SK-N-DZ (cell line): Measurements from ENCODE around the gene FTCDNL1. TPM values are rescaled to one million over a fixed set of nuclear protein-coding genes. Genes with fewer than 3 reads are reported as not detected.

Source experiments
- DNase-seq: peaks from one replicate; pipeline ENCODE4 v3.0.0-alpha.2; 2015; ENCODE audit warnings: low spot score
- polyA plus RNA-seq, 2 experiments: library from polyadenylated mRNA; depleted of rRNA; stranded (reverse); fragments of >200 nt; gene quantifications; 2 replicates each; pipeline ENCODE4 v1.2.3, GENCODE V29; 2014

Gene FTCDNL1
- polyA plus RNA-seq (2014; cell fraction: cytosol; rRNA removed) = 0.59 and 1.1 TPM in 2 replicates
- 0.40 TPM in 1 of 2 replicates, not detected in the other for polyA plus RNA-seq (2014; cell fraction: nucleus; rRNA removed)

GRCh38 chr2:199850718-199851500, at the start of gene FTCDNL1:
TSS of gene FTCDNL1 (minus strand) at chr2:199851192. CDS start at chr2:199848962, 2,230 bp downstream.
- peak; percentile 70 for DNase-seq

GRCh38 chr2:199896617-199897016, 45.6 kb upstream of the FTCDNL1 start:
- no peak for DNase-seq

GRCh38 chr2:199895406-199895805, 44.4 kb upstream of the FTCDNL1 start:
- no peak for DNase-seq

- DNase-seq = no peak
Measured at GRCh38 chr2:199883474-199884212, 32.7 kb upstream of the FTCDNL1 start.

DNA sequence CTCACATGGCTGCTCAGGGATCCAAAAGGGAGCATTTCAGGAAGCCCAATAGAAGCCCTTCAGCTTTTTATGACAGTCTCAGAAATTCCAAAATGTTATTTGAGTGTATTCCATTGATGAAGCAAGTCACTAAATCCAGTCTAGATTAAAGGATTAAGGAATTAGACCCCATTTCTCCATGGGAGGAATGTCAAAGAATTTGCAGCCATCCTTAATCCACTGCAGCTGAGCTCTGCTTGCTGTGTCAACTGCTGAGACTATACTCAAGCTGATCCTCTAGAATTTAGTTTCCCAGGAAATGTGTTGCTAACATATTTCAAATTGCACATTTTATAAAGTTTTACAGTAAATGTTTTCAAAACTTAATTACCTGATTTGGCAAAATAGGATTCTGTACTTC, 31.7 kb upstream of the FTCDNL1 start:
- DNase-seq = no peak

DNA sequence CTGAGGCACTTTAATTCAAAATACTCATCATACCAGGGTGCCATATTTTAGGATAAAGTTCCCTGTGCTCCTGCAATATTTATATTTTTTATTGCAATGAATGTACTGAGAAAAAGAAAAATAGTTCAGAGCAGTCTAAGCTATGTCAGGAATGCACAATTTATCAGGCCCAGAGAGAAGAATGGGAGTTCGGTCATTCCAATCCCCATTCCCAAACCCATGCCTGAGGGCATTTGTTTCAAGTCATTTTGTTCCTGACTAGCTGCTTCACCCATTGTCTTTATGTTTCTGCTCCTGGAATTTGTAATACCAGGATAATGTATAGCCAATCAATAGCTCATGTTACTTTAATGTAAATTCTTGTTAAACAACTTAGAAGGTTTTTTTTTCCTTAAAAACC, 24.4 kb upstream of the FTCDNL1 start:
- DNase-seq = no peak

DNA sequence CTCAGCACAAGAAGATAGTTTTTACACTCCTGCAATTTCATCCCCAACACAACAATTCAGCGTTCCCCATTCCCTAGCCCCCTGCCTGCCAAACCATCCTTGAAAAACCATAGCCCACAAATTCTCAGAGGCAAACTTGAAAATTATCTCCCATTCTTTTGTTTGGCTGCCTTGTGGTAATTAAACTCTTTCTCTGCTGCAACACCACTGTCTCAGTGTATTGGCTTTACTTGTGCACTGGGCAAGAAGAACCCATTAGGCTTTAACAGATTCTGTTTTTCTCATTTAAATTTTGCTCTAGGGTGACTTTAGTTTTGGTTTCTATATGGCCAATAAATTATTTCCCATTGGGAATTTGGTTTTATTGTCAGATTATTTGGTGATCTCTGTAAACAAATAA, 23.2 kb upstream of the FTCDNL1 start:
- DNase-seq = no peak

DNA sequence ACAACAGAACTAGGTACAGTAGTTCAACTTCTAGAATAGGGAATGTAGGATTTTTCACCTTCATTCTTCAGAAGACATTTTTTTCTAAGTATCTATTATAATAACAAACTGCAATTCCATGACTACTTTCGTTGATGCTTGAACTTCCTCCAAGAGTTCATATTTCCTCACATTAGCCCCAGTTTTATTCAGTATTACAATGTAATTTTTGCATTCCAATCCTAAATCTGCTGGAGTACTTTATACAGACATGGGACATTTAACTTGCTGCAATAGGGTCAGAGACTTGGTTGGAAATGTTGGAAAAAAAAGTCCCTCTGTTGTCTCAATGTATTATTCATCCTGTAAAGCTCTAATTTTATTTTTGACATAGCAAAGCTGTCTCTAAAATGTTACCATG, 19.6 kb upstream of the FTCDNL1 start:
- no peak for DNase-seq

DNA sequence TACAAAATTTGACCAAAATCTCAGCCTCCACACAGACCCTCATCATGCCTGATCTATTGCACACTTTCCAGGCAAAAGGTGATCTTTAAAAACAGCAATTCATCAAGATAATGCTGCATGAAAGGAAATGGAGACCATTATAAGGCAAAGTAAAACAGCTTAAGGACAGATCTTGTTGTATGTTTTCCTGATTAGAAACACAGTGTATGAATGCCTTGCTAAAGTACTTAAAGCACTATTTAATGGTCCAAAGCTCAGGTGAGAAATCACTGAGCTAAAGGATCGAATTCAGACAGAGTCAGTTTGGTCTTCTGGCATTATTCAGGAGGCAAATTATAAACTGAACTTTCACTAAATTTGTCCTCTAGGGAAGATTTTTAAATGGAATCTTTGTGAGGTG, 18.7 kb upstream of the FTCDNL1 start:
- DNase-seq = no peak

DNA sequence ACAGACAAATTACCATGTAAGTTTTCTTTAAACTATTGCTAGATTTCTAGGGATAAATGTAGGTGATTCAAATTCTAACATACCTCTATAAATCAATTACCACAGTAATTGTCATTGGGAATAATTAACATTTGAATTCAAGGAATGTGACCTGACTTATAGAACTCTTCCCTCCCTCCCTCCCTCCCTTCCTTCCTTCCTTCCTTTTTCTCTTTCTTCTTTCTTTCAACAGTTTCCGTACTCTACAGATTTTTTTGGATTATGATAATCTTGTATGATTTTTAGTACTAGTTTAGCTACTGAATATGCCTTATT, 18.2 kb upstream of the FTCDNL1 start:
- DNase-seq = no peak

GRCh38 chr2:199868431-199869226, 17.6 kb upstream of the FTCDNL1 start:
- DNase-seq = no peak

GRCh38 chr2:199865905-199866304, 14.9 kb upstream of the FTCDNL1 start:
- no peak for DNase-seq

GRCh38 chr2:199862788-199863187, 11.8 kb upstream of the FTCDNL1 start:
- DNase-seq = no peak

- peak; percentile 10 for DNase-seq
Measured at GRCh38 chr2:199861132-199861774, 10.3 kb upstream of the FTCDNL1 start.

GRCh38 chr2:199855812-199856211, 4.8 kb upstream of the FTCDNL1 start:
- no peak for DNase-seq

DNA sequence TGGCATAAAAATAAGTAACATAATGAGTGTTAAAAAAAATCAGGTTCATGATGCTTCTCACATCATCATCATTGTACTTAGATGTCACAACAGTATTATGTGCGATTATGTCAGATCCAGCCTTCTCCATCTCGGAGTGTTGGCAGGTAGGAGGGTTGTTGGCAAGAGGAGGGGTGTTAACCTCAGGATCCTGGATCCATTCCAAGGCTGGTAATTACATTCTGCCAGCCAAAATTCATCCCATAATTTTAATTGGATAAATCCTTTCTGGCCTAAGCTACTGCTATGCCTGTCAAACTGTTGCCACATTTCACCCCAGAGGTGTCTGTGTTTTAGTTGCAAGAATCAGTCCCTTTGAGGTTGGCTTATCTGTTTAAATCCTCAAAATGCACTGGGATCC, 891 bp upstream of the FTCDNL1 start:
- DNase-seq = no peak

GRCh38 chr2:199851501-199851810, 464 bp upstream of the FTCDNL1 start:
- no peak for DNase-seq

DNA sequence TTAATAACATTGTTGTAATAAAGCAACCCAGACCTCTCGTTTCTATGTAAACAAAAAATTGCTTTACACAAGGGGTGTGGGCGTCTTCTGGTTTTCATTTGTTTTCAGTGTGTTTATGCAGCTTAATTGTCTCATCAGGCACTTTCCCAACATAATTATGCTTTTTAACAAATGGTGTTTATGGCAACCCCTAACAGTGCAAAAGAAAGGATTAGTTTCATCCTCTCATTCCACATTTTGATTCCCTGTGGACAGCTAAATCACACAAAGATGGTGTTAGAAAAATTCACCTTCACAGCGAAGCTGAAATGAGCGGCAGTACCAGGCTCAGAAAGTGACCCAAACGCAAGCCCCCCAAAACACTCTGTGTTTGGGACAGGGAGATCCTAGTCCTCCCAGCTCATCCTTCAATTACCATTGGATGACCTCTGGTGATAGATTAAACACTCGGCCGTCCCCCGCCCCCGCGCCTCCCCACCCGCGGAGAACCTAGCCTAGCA, 724 bp downstream of the FTCDNL1 start:
- no peak for DNase-seq

DNA sequence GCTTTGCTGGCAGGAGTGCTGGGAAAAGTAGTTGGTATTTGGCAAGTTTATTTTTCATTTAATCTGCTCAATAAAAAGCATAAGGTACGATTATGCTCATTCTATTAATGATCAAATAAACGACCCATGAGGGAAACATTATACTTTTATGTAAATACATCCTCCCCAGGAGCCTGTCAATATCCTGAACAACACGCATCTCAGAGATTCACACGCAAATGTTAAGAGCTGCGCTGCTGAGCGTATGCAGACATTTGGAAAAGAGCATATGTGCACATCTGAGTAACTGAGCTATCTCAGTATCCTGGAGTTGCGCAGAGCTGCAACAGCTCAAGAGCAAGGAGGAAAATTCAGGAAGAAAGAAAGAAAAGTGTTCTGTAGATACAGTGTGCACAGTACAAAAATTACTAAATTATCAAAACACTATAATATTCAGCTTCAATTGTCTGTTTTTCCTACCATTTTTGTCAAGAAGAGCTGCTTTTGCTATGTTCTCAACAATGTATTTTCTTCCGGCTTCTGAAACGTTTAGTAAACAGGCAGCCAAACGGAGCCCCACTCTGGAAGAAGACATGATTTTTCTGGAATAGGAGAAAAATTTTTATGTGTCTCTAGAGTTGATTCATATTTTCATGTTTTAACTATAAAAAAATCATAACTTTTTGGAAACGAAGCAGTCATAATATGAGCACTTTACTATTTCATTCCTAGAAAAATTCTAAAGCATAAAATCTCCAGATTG, 2.4 kb downstream of the FTCDNL1 start:
- no peak for DNase-seq

GRCh38 chr2:199847181-199847864, 3.7 kb downstream of the FTCDNL1 start:
- peak; percentile 72 for DNase-seq
